Stimulated activated CD8-positive, alpha-beta memory T cell treated with anti-CD3 and anti-CD28 coated beads, Interleukin-7, amount 100 ng/mL, for 24 hours (primary cell): ENCODE results near the gene CHRM4.

Source experiments
- DNase-seq: peaks from one replicate; pipeline ENCODE4 v3.0.0-alpha.2; 2020; ENCODE audit warnings: low read depth

The CHRM4 gene

DNA sequence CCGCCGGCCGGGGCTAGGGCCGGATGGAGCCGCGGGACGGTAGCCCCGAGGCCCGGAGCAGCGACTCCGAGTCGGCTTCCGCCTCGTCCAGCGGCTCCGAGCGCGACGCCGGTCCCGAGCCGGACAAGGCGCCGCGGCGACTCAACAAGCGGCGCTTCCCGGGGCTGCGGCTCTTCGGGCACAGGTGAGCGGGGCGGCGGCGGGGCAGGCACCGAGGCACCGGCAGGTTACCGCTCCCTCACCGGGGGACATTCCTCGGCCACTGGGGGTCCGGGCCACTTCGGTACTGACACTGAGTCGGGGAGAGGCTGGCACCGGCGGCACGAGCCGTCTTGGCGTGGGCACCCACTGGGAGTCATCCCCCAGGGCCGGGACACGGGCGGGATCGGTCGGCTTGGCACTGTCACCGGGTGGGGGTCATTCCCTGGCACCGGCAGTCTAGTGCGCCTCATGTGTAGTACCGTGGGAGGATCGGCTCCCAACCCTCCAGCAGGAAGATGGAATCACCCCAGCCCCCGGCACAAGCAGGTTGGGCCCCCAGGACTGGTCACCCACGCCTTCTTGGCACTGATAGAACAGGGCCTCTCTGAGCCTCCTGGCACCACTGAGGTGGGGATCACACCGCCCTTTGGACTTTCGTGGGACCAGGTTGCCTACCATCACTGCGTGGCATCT, 43.8 kb downstream of the CHRM4 start:
- DNase-seq = no peak

DNA sequence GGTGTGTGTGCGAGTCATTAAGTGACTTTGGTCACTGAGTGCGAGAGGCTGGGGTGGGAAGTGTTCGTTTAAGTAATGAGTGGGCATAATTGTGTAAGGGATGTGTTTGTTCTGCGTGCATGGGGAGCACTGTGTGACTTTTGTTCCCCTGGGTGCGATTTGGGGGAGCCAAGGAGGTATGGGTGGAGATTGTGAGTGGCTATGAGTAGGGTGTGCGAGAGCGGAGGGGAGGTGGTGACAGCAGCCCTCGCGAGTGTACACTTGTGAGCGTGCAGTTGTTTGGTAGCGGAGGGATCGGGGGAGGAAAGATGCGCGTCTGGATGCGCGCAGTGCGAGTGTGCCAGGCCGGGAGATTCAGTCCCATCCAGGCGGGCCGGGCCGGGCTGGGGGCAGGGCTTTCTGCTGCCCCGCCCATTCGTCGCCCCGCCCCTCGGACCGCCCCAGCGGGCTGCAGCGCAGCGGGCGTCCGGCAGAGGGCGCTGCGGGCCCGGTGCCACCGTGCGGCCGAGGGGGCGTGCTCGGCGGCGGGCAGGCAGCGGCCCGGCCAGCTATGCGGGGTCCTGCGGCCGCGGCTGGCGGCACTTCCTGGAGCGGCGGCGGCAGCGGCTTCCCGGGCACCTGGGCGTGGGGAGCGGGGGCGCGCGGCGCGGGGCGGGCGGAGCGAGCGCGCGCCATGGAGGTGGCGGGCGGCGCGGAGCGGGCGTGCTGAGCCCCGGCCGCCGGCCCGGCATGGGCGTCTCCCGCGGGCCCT, 44.5 kb downstream of the CHRM4 start, which contains the start of gene DGKZ:
Gene DGKZ, plus strand, starts transcription at position 578 of the 751 bp plus-strand sequence. CDS start 197 bp downstream, outside the sequence.
- DNase-seq = peak; percentile 59

DNA sequence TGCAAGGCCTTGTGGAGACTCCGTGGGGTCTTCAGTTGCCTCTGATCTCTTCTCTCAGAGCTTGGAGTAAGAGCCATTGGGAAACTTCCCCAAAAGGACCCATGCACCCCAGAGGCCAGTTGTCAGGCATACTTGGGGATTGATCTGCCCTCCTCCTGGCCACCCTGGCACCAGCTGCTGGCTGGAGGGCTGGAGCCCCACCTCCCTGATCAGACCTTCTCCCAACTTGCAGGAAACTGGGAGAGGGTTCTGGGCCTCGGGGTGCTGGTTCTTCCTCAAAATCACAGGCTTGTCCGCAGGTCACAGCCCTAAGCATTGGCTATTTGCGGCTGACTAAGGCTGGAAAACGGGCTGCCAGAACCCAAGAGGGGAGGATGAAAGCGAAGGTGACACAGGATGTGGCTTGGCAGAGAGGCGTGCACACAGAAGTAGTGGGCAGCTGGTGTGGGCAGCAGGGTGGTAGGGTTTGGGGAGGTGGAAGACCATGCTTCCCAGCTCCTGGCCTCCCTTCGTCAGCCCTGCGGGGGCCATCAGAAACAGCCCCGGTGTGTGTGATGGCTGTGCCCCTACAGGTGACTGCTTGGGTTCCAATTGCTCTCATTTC, 45.6 kb downstream of the CHRM4 start:
- DNase-seq = no peak

DNA sequence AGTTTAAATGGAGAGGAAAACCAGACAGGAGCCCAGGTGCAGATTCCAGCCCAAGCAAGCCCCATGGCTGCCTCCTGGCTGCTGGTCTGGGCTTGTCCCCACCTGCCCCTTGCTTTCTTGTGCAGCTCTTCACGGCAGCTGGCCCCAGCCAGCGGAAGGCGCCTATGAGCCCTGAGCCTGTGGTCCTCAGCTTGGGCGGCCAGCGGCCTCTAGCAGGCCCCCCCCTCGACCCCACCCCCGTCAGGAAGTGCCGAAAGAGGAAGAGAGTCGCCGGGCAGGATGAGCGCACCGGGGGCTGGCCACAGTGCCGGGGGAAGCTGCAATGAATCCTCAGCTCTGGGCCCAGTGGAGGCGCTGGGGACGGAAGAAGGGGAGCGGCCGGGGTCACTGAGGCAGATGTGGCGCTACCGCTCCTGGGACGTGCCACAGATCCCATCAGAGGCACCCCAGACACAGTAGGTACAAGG, 46.4 kb downstream of the CHRM4 start:
- DNase-seq = no peak

DNA sequence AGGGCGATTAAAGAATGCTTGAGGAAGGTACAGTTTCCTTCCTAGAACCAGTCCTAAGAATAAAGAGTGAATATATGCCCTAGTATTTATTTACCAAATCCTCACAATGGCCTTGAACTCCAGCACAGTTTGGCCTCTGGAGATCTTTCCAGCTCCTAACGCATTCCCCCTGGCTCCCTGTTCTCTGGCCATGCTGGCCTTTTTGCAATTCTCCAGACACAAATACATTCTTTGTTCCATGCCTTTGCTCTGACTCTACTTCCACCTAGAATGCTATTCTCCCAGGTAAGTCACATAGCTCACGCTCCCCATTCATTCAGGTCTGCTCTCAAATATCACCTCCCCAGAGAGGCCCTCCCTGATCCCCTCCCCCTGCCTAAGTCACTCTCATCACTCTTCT, 48.1 kb downstream of the CHRM4 start:
- DNase-seq = no peak

DNA sequence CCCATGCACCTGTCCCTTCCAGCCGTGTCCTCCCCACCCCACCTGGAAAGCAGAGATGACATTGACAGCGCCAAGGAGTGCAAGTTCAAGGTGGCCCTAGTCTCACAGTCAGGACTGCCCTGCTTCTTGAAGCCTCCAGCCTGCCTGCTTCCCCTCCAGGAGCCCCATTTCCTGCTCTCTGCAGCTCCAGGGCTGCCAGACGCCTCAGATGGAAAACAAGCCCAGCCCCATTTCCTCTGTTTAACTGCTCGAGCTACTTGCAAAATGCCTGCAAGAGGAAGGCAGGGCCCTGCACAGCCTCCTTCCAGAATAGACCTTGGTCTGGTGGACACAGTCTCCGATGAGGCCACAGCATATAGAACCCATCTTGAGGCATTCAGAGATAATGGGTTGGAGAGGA, 49.3 kb downstream of the CHRM4 start:
- no peak for DNase-seq

DNA sequence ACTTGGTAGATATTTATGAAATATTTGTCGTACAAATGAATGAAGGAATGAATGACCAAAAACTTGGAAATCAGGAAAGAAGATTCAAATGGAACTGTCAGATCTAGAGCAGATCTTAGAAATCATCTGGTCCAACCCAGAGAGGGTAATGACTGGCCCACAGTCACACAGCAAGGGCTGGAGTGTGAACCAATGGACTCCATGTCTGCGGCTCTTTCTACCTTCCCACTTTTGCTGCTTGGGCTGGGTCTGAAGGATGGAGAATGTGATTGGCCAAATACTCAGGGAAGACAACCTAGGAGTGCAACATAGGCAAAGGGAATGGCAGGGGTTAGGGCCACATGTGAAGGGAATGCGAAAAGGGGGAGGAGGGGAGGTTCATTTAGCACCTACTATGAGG, 50.1 kb downstream of the CHRM4 start:
- no peak for DNase-seq

DNA sequence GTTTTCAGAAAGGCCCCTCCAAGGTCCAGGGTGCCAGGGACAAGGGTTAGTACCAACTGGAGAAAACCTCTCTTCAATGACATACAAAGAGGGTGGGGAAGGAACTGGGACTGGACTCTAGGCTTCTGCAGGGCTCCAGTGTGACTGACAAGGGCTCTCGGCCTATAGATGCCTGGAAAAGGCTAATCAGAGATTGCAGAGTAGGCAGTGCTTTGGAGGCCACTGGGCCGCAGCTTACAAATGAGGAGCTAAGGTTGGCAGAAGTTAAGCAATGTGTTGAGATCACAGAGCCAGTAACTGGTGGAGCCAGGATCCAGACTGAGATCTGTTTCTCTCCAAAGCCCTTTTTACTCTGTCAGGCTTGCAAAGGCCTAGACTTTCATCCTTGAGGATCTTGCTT, 51.8 kb downstream of the CHRM4 start:
- DNase-seq = no peak

DNA sequence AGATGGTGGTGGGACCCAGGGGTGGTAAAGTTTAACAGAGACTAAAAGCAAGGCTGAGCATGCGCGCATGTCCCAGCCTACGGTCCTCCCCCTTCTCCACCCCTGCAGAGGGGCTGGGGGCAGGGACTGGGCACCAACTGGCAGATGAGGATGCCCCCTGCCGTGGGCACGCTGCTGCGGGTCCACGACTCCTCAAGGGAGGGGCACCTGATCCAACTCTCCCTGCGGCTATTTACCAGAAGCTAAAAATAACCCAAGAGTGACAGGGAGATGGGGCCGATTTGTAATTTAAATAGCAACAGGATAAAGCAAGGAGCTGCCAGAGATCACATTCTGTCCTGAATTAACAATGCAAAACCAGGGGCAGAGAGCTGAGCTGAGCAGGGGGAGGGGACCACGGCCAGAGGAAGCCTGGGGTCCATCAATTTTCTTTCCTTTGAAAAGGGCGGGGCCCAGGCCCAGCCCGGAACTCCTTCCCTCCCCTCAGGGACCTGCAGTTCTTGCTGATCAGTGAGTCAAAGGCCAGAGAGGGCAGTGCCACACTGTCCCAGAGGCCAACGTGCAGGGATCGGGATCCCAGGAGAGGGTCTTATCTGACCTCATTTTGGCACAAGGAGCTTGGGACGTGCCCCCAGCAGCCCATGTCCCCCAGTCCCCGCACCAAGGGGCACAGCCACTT, 52.4 kb downstream of the CHRM4 start:
- no peak for DNase-seq

DNA sequence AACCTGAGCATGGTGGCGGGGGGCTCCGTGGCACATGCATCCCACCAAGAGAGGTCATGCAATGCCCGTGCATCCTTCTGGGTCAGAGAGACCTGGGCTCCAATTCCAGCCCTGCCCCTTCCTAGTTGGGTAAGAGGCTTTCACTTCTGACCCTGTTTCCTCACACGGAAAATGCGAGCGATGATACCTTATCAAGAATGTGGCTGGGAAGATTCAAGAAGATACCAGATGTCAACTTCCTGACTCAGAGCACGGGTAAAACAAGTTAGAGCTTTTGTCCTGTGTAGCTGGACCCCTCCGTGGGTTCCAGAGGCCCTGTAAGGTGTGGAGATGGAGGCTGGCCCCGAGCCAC, 53.0 kb downstream of the CHRM4 start:
- no peak for DNase-seq

DNA sequence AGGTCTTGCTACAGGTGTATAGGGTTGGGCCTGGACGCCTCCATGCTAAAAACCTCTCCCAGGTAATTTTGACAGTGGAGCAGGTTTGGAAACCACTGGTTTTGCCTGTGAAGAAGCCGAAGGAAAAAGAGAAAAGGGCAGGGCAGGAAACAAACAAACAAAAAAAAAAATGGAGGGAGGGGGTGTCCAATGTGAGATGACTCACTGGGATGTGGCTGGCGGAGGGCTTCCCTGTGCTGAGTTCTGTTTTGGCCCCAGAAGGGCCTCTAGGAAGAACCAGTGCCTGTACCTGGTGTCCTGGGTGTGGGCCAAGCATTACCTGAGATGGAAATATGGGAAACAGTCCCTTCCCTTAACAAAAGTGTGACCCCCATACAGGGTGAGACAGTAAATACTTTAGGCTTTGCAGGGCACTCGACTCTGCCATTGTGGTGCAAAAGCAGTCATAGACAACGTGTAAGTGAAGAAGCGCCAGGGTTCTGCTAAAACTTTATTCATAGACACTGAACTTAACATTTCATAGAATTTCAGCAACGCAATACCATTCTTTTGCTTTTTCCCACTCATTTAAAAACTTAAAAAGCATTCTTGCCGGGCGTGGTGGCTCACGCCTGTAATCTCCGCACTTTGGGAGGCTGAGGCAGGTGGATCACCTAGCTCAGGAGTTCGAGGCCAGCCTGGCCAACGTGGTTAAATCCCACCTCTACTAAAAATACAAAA, 53.8 kb downstream of the CHRM4 start:
- DNase-seq = no peak

DNA sequence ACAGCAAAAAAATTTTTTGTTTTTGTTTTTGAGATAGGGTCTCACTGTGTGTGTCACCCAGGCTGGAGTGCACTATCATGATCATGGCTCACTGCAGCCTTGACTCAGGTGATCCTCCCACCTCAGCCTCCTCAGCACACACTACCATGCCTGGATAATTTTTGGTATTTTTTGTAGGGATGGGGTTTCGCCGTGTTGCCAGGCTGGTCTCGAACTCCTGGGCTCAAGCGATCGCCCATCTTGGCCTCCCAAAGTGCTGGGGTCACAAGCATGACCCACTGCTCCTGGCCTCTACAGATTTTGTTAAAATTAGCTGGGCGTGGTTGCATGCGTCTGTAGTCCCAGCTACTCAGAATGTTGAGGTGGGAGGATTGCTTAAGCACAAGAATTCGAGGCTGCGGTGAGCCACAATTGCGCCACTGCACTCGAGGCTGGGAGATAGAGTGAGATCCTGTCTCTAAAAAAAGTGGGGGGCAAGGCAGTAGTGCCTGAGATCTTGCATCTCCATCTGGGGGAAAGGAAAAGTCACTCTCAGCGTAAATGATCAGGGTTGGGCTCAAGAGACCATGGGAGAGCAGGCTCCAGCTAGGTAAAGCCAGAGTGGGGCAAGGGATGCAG, 54.9 kb downstream of the CHRM4 start:
- no peak for DNase-seq

DNA sequence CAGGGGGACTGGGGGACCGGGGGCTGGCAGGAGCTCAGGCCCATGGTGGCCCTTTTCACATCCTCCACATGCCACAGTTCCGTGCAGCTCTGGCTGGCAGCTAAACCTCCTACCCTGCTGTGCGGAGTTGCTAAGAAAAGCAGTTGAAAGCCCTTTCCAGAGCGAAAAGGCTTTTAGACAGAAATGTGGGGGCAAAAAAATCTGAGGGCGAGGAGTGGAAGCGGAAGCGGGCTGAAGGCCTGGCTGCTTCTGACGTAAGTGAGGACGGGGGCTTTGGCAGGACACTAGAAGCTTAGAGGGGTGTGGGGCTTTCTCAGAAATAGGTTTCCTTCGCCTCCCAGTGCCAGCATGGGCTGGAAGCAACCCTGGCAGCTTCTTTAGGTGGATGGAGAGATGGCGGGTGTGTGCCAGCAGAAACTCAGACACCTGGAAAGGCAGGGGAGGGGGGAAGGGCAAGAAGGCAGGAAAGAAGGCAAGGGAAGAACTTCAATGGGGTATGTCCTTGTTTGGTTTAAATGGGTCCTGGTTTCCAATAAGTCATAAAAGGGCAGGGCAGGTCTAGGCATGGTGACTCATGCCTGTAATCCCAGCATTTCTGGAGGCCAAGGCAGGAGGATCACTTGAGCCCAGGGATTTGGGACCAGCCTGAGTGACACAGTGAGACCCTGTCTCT, 55.5 kb downstream of the CHRM4 start:
- DNase-seq = no peak

DNA sequence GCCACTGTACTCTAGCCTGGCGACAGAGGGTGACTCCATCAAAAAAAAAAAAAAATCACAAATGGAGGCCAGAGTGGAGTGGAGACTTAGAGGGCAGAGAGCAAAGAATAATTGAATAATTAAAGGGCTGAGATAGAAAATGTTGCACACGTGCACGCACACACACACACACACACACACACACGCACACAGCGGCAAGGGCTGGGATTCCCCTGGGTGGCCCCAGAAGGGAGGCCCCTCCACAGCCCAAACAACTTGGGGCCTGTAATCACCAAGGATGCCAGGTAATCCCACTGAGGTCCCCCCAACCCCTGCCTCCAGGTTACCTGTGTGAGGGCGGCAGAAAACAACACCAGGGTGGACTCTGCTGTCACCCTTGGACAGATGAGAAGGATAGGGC, 56.3 kb downstream of the CHRM4 start:
- DNase-seq = no peak

DNA sequence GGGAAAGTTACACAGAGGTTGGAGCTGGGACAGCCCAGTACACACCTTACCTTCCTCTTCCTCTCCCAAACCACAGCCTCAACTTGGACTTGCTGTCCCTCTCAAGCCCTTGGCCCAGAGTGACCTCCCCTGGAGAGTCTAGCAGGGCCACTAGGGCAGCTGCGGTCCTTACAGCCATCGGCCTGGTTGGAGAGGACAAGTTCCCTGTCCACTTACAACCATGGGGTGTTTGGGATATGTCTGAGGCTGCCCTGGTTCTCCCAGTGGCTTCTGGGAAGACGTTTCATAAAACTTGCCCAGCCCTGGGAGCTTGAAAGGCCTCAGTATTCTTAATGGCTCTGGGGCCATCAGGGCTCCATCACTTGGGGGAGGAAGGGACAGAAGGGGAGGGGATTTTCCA, 57.4 kb downstream of the CHRM4 start:
- no peak for DNase-seq
